Thyroid gland (tissue), 4 donors: ENCODE data around the gene KAT5. TPM values are rescaled to one million over a fixed set of nuclear protein-coding genes. Genes with fewer than 3 reads are reported as not detected.
"Not testable (repeated sequence)": the region's sequence is repeated elsewhere in the genome, so short reads cannot be mapped to it uniquely, and the experiment has no call there.

ENCODE experiments used
- DNase-seq, 2 donors: peaks; one replicate each; pipeline ENCODE4 v3.0.0-alpha.2; 2019
- H3K27ac ChIP-seq, 3 donors: fragments of 200-600 bp; sonication (generic); 1 replicate in 2 of 3; 2 replicates in 1 of 3; pipeline ENCODE4 v1.5.1; 2016 to 2019; ENCODE audit warnings: mild to moderate bottlenecking in 1 of 3, moderate library complexity in 1 of 3
- H3K27me3 ChIP-seq: fragments of 200-600 bp; sonication (generic); one replicate; pipeline ENCODE4 v1.5.1; 2019
- H3K36me3 ChIP-seq, 2 donors: fragments of 200-600 bp; sonication (generic); one replicate each; pipeline ENCODE4 v1.5.1; 2016 to 2019
- H3K4me1 ChIP-seq, 2 donors: fragments of 200-600 bp; sonication (generic); one replicate each; pipeline ENCODE4 v1.5.1; 2017 to 2019
- H3K4me3 ChIP-seq, 3 donors: fragments of 200-600 bp; sonication (generic); replicated peaks in 1 of 3; 1 replicate in 2 of 3; 2 replicates in 1 of 3; pipeline ENCODE4 v1.5.1; 2016; ENCODE audit warnings: mild to moderate bottlenecking in 1 of 3
- H3K9me3 ChIP-seq: fragments of 200-600 bp; sonication (generic); one replicate; pipeline ENCODE4 v1.5.1; 2017
- POLR2A ChIP-seq, 2 donors: fragments of 450-650 bp; IDR thresholded peaks; one replicate each; pipeline ENCODE4 v1.6.1; 2017; ENCODE audit warnings: antibody characterized with exemption in 2 of 2, mild to moderate bottlenecking in 2 of 2, moderate library complexity in 1 of 2
- WGBS, 2 donors: methylation state at CpG; one replicate each; pipeline ENCODE4 v1.1.5; 2017; 5-methylcytosine and 5-hydroxymethylcytosine counted together
- intact Hi-C: fragments of 100-400 bp; cut with DNase I; formaldehyde crosslinking; loops from one replicate; pipeline ENCODE4 v1.15.1; 2023
- small RNA-seq: library from RNA; depleted of rRNA; stranded (forward); fragments of <200 nt; gene quantifications from one replicate; pipeline ENCODE3, GENCODE V24; 2016
- total RNA-seq, 4 donors: library from RNA; depleted of rRNA; stranded (reverse); fragments of >200 nt; gene quantifications; one replicate each; pipeline ENCODE4 v1.2.3, GENCODE V29; 2016
- TF ChIP-seq, protein P1 (sequence below), 6 experiments: fragments of 200-600 bp in 3 of 6; fragments of 450-650 bp in 3 of 6; sonication (generic) in 3 of 6; IDR thresholded peaks; one replicate each; pipeline ENCODE4 v1.5.1; 2016 to 2019; ENCODE audit warnings: antibody characterized with exemption in 6 of 6, mild to moderate bottlenecking in 2 of 6, inconsistent platforms in 1 of 6, moderate library complexity in 1 of 6

KAT5 gene
- total RNA-seq, 4 donors from 2014 or later = 78.5 to 114 (median 81.1) TPM

- no peaks in the 10 kb centered on the region for H3K4me1 ChIP-seq
- no peaks in the 10 kb centered on the region for H3K36me3 ChIP-seq
- no peak for DNase-seq
- 74% methylated on average over 7 of the region's 7 CpGs for WGBS, 2 donors
- no peak overlapping the region for H3K27ac ChIP-seq
- intact Hi-C loops = no loop called here
- no peak overlapping the region for H3K4me3 ChIP-seq
- H3K27me3 ChIP-seq = no peaks in the 10 kb centered on the region
- no peaks in the 10 kb centered on the region for H3K9me3 ChIP-seq
- TF ChIP-seq POLR2A (IDR thresholded peaks at IDR 0.05) = no peak
- TF ChIP-seq, protein P1, sequence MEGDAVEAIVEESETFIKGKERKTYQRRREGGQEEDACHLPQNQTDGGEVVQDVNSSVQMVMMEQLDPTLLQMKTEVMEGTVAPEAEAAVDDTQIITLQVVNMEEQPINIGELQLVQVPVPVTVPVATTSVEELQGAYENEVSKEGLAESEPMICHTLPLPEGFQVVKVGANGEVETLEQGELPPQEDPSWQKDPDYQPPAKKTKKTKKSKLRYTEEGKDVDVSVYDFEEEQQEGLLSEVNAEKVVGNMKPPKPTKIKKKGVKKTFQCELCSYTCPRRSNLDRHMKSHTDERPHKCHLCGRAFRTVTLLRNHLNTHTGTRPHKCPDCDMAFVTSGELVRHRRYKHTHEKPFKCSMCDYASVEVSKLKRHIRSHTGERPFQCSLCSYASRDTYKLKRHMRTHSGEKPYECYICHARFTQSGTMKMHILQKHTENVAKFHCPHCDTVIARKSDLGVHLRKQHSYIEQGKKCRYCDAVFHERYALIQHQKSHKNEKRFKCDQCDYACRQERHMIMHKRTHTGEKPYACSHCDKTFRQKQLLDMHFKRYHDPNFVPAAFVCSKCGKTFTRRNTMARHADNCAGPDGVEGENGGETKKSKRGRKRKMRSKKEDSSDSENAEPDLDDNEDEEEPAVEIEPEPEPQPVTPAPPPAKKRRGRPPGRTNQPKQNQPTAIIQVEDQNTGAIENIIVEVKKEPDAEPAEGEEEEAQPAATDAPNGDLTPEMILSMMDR (IDR thresholded peaks at IDR 0.05) = no peak
Observed at GRCh38 chr11:65766535-65766934, 54.5 kb downstream of the KAT5 start.

DNA sequence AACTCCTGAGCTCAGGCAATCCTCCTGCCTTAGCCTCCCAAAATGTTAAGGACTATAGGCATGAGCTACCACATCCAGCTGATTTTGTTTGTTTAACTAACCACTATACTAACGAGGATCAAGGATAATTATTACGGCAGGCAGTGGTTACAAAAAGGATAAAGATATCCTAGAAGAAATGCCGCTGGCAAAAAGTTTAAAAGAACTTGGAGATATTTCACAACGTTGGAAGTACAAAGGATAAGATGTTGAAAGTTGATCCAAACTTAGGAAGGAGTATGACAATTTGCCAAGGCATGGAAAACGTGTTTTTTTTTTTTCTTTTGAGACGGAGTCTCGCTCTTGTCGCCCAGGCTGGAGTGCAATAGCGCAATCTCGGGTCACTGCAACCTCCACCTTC lies 55.4 kb downstream of the KAT5 start:
- no peaks in the 10 kb centered on the region for H3K9me3 ChIP-seq
- TF ChIP-seq, protein P1 (IDR thresholded peaks at IDR 0.05) = no peak
- no peak for TF ChIP-seq POLR2A (IDR thresholded peaks at IDR 0.05)
- H3K4me3 ChIP-seq = no peak overlapping the region
- no peak for DNase-seq
- H3K27ac ChIP-seq = no peak overlapping the region
- WGBS, 2 donors = 82 to 83% methylated on average over 10 of the region's 10 CpGs
- no peaks in the 10 kb centered on the region for H3K4me1 ChIP-seq
- H3K36me3 ChIP-seq = no peaks in the 10 kb centered on the region
- no peaks in the 10 kb centered on the region for H3K27me3 ChIP-seq
- intact Hi-C loops = no loop called here

DNA sequence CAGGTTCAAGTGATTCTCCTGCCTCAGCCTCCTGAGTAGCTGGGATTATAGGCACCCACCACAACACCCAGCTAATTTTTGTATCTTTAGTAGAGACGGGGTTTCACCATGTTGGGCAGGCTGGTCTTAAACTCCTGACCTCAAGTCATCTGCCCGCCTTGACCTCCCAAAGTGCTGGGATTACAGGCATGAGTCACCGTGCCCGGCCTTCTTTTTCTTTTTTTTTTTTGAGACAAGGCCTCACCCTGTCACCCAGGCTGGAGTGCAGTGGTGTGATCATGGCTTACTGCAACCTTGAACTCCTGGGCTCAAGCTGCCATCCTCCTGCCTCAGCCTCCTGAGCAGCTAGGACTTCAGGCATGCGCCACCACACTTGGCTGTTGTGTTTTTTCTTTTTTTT lies 55.8 kb downstream of the KAT5 start:
- H3K36me3 ChIP-seq, H3K27ac ChIP-seq, DNase-seq, intact Hi-C loops, H3K9me3 ChIP-seq, H3K4me3 ChIP-seq, H3K27me3 ChIP-seq, H3K4me1 ChIP-seq: not testable (repeated sequence)
- WGBS, 2 donors = 81 to 91% methylated on average over 5 of the region's 5 CpGs

Small RNA genes within 50 kb of the gene (small RNA-seq; reads per million reads assigned to genes)
- not detected for gene RN7SL309P

Other genes with a start within 250 kb of the KAT5 start
- gene MALAT1, start 213.2 kb upstream of the KAT5 start, total RNA-seq = over 10,000 TPM; 20,994 to 36,233 (median 26,043) TPM
- 100 to 1,000 TPM in 3 of 4 donors, 10 to 100 TPM in 1; 99.8 to 122 (median 116) TPM for gene SCYL1, start 187.2 kb upstream of the KAT5 start, total RNA-seq
- 100 to 1,000 TPM; 195 to 277 (median 222) TPM for gene LTBP3, start 153.9 kb upstream of the KAT5 start, total RNA-seq
- 10 to 100 TPM; 28.2 to 79.1 (median 41.3) TPM for gene ZNRD2, start 141.8 kb upstream of the KAT5 start, total RNA-seq
- 10 to 100 TPM; 26.9 to 55.5 (median 43.2) TPM for gene FAM89B, start 139.7 kb upstream of the KAT5 start, total RNA-seq
- gene EHBP1L1, start 136.2 kb upstream of the KAT5 start, total RNA-seq = 10 to 100 TPM in 2 of 4 donors, 1 to 10 TPM in 2; 8.6 to 18.8 (median 12.0) TPM
- gene KCNK7, start 116.5 kb upstream of the KAT5 start, total RNA-seq = 1 to 10 TPM in 1 of 4 donors, not detected in 3; 1.2 TPM
- gene MAP3K11, start 98.0 kb upstream of the KAT5 start, total RNA-seq = 10 to 100 TPM; 43.1 to 67.8 (median 51.3) TPM
- gene PCNX3, start 96.5 kb upstream of the KAT5 start, total RNA-seq = 10 to 100 TPM; 18.9 to 54.2 (median 47.0) TPM
- gene SIPA1, start 74.2 kb upstream of the KAT5 start, total RNA-seq = 10 to 100 TPM; 19.2 to 40.6 (median 32.7) TPM
- gene RELA, start 49.3 kb upstream of the KAT5 start, total RNA-seq = 10 to 100 TPM; 40.3 to 55.8 (median 48.7) TPM
- 100 to 1,000 TPM in 3 of 4 donors, 10 to 100 TPM in 1; 48.8 to 135 (median 118) TPM for gene RNASEH2C, start 8.5 kb downstream of the KAT5 start, total RNA-seq
- gene AP5B1, start 68.7 kb downstream of the KAT5 start, total RNA-seq = 10 to 100 TPM; 21.8 to 43.2 (median 25.3) TPM
- 1 to 10 TPM; 1.1 to 6.6 (median 5.2) TPM for gene OVOL1, start 74.8 kb downstream of the KAT5 start, total RNA-seq
- gene SNX32, start 121.7 kb downstream of the KAT5 start, total RNA-seq = under 1 TPM in 1 of 4 donors, not detected in 3; 0.45 TPM
- 100 to 1,000 TPM; 330 to 581 (median 494) TPM for gene CFL1, start 145.9 kb downstream of the KAT5 start, total RNA-seq
- 10 to 100 TPM; 31.8 to 61.9 (median 42.5) TPM for gene MUS81, start 148.2 kb downstream of the KAT5 start, total RNA-seq
- 100 to 1,000 TPM in 2 of 4 donors, 10 to 100 TPM in 2; 70.7 to 125 (median 91.4) TPM for gene EFEMP2, start 160.5 kb downstream of the KAT5 start, total RNA-seq
- 1 to 10 TPM in 3 of 4 donors, under 1 TPM in 1; 0.67 to 7.6 (median 2.7) TPM for gene CTSW, start 167.6 kb downstream of the KAT5 start, total RNA-seq
- 100 to 1,000 TPM in 2 of 4 donors, 10 to 100 TPM in 2; 65.9 to 128 (median 109) TPM for gene FIBP, start 176.2 kb downstream of the KAT5 start, total RNA-seq
- gene CCDC85B, start 178.4 kb downstream of the KAT5 start, total RNA-seq = 10 to 100 TPM; 29.8 to 73.8 (median 42.9) TPM
- 1 to 10 TPM in 3 of 4 donors, under 1 TPM in 1; 0.33 to 1.6 (median 1.5) TPM for gene FOSL1, start 188.1 kb downstream of the KAT5 start, total RNA-seq
- 10 to 100 TPM; 17.7 to 27.1 (median 20.9) TPM for gene C11orf68, start 206.8 kb downstream of the KAT5 start, total RNA-seq
- 100 to 1,000 TPM in 3 of 4 donors, 10 to 100 TPM in 1; 82.0 to 184 (median 132) TPM for gene DRAP1, start 207.2 kb downstream of the KAT5 start, total RNA-seq
- gene TSGA10IP, start 233.2 kb downstream of the KAT5 start, total RNA-seq = under 1 TPM in 1 of 4 donors, not detected in 3; 0.33 TPM
- 10 to 100 TPM; 22.2 to 46.1 (median 24.2) TPM for gene SART1, start 249.5 kb downstream of the KAT5 start, total RNA-seq